ENCODE data around the gene STIM2.
"Not testable (repeated sequence)": the region's sequence is repeated elsewhere in the genome, so short reads cannot be mapped to it uniquely, and the experiment has no call there.

Gene STIM2

DNA sequence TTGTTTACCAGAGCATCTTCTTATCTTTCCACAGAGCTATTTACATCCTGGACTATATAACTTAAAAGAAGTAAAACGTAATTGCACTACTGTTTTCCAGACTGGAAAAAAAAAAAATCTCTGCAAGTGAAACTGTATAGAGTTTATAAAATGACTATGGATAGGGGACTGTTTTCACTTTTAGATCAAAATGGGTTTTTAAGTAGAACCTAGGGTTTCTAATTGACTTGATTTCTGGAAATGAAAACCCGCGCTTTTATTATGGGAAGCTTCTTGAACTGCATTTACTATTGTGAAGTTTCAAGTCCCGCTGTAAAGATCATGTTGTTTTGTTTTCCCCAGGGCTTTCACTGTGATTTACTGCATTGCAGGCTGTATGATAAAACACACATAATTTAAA lies 162.7 kb downstream of the STIM2 start:
- Histone ChIP-seq H3K4me1 (ENCODE audit: control insufficient read depth, insufficient read depth, low read length) (no peaks in the 10 kb centered on the region), H3K27ac (ENCODE audit: low read length) (no peak overlapping the region), H3K36me3 (ENCODE audit: control insufficient read depth in 2 of 2, insufficient read depth in 2 of 2, low read length in 2 of 2) (peaks cover 3 to 4% of the 10 kb centered on the region in 2 donors), H3K27me3 (ENCODE audit: control insufficient read depth in 1 of 2, insufficient read depth in 2 of 2, low read length in 2 of 2) (no peaks in the 10 kb centered on the region), H3K9ac (ENCODE audit: low read length in 2 of 2) (no peak overlapping the region), H3K9me3 (ENCODE audit: control insufficient read depth in 2 of 2, low read length in 2 of 2) (no peaks in the 10 kb centered on the region), H3K4me3 (ENCODE audit: low read length in 2 of 2) (no peak overlapping the region)

DNA sequence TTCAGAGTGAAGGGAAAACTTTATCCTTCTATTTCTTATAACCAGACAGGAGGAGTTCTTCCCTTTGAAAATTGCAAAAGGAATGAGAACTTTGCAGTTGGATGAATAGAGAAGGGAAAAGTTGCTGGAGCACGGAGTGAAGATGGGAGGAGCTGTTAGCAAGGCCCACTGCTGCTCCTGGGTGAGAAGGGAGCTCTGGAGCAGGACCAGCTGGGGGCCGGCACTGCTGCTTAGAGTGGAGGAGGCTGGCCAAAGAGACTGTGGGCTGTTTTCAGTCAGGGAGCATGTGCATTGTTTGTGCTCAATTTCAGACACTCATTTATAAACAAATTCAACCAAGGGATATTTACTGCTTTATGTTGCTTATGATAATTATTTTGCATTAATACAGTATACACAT lies 164.2 kb downstream of the STIM2 start:
- H3K9ac ChIP-seq (ENCODE audit: low read length in 2 of 2), result no peak overlapping the region
- no peak overlapping the region for H3K4me3 ChIP-seq (ENCODE audit: low read length in 2 of 2)
- H3K36me3 ChIP-seq (ENCODE audit: control insufficient read depth in 2 of 2, insufficient read depth in 2 of 2, low read length in 2 of 2), result peaks cover 3 to 4% of the 10 kb centered on the region in 2 donors
- H3K27me3 ChIP-seq (ENCODE audit: control insufficient read depth in 1 of 2, insufficient read depth in 2 of 2, low read length in 2 of 2), result no peaks in the 10 kb centered on the region
- no peaks in the 10 kb centered on the region for H3K9me3 ChIP-seq (ENCODE audit: control insufficient read depth in 2 of 2, low read length in 2 of 2)
- no peak overlapping the region for H3K27ac ChIP-seq (ENCODE audit: low read length)
- no peaks in the 10 kb centered on the region for H3K4me1 ChIP-seq (ENCODE audit: control insufficient read depth, insufficient read depth, low read length)

DNA sequence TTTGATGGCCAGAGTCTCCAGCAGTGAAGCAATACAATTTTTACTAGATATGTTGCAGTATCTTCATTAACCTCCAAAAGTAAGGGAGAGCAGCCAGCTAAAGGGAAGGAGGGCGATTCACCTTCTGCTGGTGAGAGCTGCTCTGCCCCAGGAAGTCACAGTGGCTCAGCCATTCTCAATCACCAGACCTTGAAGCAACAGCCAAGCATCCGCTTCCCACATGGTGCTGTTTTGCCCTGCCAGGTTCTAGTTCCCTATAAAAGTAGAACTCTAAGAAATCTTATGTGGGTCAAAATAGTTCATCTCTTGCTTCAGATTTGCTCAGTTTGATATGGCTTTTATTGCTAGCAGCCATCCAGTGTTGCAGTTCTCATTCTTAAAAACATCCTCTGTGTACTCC lies 166.8 kb downstream of the STIM2 start:
- Histone ChIP-seq H3K9me3 (ENCODE audit: control insufficient read depth in 2 of 2, low read length in 2 of 2) (no peaks in the 10 kb centered on the region), H3K4me3 (ENCODE audit: low read length in 2 of 2) (no peak overlapping the region), H3K36me3 (ENCODE audit: control insufficient read depth in 2 of 2, insufficient read depth in 2 of 2, low read length in 2 of 2) (peaks cover 2 to 3% of the 10 kb centered on the region in 2 donors), H3K9ac (ENCODE audit: low read length in 2 of 2) (no peak overlapping the region), H3K27ac (ENCODE audit: low read length) (no peak overlapping the region), H3K27me3 (ENCODE audit: control insufficient read depth in 1 of 2, insufficient read depth in 2 of 2, low read length in 2 of 2) (no peaks in the 10 kb centered on the region), H3K4me1 (ENCODE audit: control insufficient read depth, insufficient read depth, low read length) (no peaks in the 10 kb centered on the region)

DNA sequence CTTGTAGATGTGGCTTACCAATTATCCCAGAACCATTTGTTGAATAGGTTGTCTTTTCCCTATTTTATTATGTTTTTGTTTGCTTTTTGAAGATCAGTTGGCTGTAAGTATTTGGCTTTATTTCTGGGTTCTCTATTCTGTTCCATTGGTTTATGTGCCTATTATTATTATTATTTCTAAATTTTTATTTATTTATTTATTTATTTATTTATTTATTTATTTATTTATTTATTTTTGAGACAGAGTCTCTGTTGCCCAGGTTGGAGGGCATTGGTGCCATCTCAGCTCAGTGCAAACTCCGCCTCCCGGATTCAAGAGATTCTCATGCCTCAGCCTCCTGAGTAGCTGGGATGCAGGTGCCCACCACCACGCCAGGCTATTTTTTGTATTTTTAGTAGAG lies 174.5 kb downstream of the STIM2 start:
- not testable (repeated sequence) for H3K9ac ChIP-seq (ENCODE audit: low read length in 2 of 2); H3K36me3 ChIP-seq (ENCODE audit: control insufficient read depth in 2 of 2, insufficient read depth in 2 of 2, low read length in 2 of 2); H3K4me1 ChIP-seq (ENCODE audit: control insufficient read depth, insufficient read depth, low read length); H3K27me3 ChIP-seq (ENCODE audit: control insufficient read depth in 1 of 2, insufficient read depth in 2 of 2, low read length in 2 of 2); H3K27ac ChIP-seq (ENCODE audit: low read length); H3K4me3 ChIP-seq (ENCODE audit: low read length in 2 of 2); H3K9me3 ChIP-seq (ENCODE audit: control insufficient read depth in 2 of 2, low read length in 2 of 2)

DNA sequence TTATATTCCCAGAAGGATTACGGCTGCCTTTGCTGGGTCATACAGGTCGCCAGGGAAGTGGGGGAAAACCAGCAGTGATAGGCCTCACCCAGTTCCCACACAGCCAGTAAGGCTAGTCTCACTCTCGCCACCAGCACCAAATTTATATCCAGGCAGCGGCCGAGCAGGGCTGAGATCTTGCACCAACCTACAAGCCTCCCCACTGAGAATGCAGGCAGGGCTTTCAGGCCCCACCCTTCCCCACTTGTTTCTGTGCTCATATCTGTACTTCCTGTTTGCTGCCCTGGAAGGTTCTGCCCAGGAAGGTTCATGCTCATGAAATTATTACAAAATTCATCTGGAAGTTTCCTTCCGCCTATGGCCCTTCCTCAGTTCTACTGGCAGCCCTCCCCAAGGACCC lies 179.7 kb downstream of the STIM2 start:
- no peaks in the 10 kb centered on the region for H3K36me3 ChIP-seq (ENCODE audit: control insufficient read depth in 2 of 2, insufficient read depth in 2 of 2, low read length in 2 of 2)
- H3K27ac ChIP-seq (ENCODE audit: low read length), result no peak overlapping the region
- no peak overlapping the region for H3K4me3 ChIP-seq (ENCODE audit: low read length in 2 of 2)
- H3K9me3 ChIP-seq (ENCODE audit: control insufficient read depth in 2 of 2, low read length in 2 of 2), result peaks cover 0 to 4% of the 10 kb centered on the region in 2 donors
- H3K27me3 ChIP-seq (ENCODE audit: control insufficient read depth in 1 of 2, insufficient read depth in 2 of 2, low read length in 2 of 2), result peaks cover 0 to 2% of the 10 kb centered on the region in 2 donors
- no peak overlapping the region for H3K9ac ChIP-seq (ENCODE audit: low read length in 2 of 2)
- H3K4me1 ChIP-seq (ENCODE audit: control insufficient read depth, insufficient read depth, low read length), result no peaks in the 10 kb centered on the region

DNA sequence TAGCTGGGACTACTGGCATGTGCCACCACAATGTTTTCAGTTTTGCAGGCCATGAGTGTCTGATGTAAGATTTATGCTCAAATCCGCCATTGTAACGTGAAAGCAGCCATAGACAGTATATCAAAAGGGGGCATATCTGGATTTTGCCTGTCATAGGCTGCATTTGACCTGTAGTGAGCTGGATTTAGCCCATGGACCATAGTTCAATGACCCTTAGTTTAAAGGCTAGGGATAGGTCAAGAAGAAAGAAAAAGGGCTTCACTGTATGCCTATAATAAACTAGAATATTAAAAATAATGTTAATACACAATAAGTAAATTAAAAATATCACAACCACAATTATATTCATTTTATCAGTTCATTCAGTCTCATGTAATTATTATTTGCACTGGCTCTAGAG lies 181.8 kb downstream of the STIM2 start:
- no peak overlapping the region for H3K4me3 ChIP-seq (ENCODE audit: low read length in 2 of 2)
- peaks cover 0 to 4% of the 10 kb centered on the region in 2 donors for H3K9me3 ChIP-seq (ENCODE audit: control insufficient read depth in 2 of 2, low read length in 2 of 2)
- no peaks in the 10 kb centered on the region for H3K4me1 ChIP-seq (ENCODE audit: control insufficient read depth, insufficient read depth, low read length)
- H3K27me3 ChIP-seq (ENCODE audit: control insufficient read depth in 1 of 2, insufficient read depth in 2 of 2, low read length in 2 of 2), result peaks cover 0 to 2% of the 10 kb centered on the region in 2 donors
- H3K36me3 ChIP-seq (ENCODE audit: control insufficient read depth in 2 of 2, insufficient read depth in 2 of 2, low read length in 2 of 2), result no peaks in the 10 kb centered on the region
- H3K27ac ChIP-seq (ENCODE audit: low read length), result no peak overlapping the region
- H3K9ac ChIP-seq (ENCODE audit: low read length in 2 of 2), result no peak overlapping the region

DNA sequence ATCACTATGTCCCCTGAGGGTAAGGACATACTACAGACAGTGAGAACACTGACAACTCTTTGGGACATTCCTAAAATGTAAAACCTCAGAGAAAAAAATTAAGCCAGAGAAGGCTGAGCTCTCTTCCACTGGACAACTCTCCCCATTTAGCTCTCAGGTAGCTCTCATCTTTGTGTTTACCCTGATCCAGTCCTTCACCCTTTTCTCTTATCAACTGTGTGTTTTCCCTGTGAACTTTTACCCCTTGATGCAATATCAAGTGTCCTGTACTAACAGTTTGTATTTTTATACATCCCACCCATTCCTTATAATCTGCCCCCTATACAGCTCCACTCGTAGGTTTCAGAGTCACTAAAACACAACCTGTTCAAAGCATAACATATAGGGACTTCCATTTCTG lies 182.6 kb downstream of the STIM2 start:
- Histone ChIP-seq H3K27ac (ENCODE audit: low read length) (no peak overlapping the region), H3K36me3 (ENCODE audit: control insufficient read depth in 2 of 2, insufficient read depth in 2 of 2, low read length in 2 of 2) (no peaks in the 10 kb centered on the region), H3K4me1 (ENCODE audit: control insufficient read depth, insufficient read depth, low read length) (no peaks in the 10 kb centered on the region), H3K4me3 (ENCODE audit: low read length in 2 of 2) (no peak overlapping the region), H3K9me3 (ENCODE audit: control insufficient read depth in 2 of 2, low read length in 2 of 2) (peaks cover 0 to 4% of the 10 kb centered on the region in 2 donors), H3K27me3 (ENCODE audit: control insufficient read depth in 1 of 2, insufficient read depth in 2 of 2, low read length in 2 of 2) (peaks cover 0 to 2% of the 10 kb centered on the region in 2 donors), H3K9ac (ENCODE audit: low read length in 2 of 2) (no peak overlapping the region)

DNA sequence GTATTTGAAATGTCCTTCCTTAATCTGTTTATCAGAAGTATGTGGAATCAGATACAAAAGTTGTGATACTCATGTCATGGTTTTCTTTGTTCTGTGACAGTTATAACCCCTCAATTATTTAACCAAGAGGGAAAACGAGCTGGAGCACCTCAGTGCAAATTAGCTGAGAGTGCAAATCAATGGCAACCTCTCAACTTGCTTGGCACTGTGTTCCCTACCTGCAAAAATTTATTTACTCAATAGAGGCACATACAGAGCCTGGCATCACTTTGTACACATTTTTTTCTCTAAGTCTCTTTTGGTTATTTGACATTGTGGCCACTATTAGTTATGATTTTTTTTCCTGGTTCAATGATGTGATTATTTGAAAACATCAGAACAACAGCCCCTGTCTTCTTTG lies 186.2 kb downstream of the STIM2 start:
- no peaks in the 10 kb centered on the region for H3K36me3 ChIP-seq (ENCODE audit: control insufficient read depth in 2 of 2, insufficient read depth in 2 of 2, low read length in 2 of 2)
- peaks cover 0 to 4% of the 10 kb centered on the region in 2 donors for H3K9me3 ChIP-seq (ENCODE audit: control insufficient read depth in 2 of 2, low read length in 2 of 2)
- H3K4me1 ChIP-seq (ENCODE audit: control insufficient read depth, insufficient read depth, low read length), result no peaks in the 10 kb centered on the region
- no peak overlapping the region for H3K4me3 ChIP-seq (ENCODE audit: low read length in 2 of 2)
- H3K27me3 ChIP-seq (ENCODE audit: control insufficient read depth in 1 of 2, insufficient read depth in 2 of 2, low read length in 2 of 2), result peaks cover 3 to 7% of the 10 kb centered on the region in 2 donors
- no peak overlapping the region for H3K27ac ChIP-seq (ENCODE audit: low read length)
- H3K9ac ChIP-seq (ENCODE audit: low read length in 2 of 2), result no peak overlapping the region

DNA sequence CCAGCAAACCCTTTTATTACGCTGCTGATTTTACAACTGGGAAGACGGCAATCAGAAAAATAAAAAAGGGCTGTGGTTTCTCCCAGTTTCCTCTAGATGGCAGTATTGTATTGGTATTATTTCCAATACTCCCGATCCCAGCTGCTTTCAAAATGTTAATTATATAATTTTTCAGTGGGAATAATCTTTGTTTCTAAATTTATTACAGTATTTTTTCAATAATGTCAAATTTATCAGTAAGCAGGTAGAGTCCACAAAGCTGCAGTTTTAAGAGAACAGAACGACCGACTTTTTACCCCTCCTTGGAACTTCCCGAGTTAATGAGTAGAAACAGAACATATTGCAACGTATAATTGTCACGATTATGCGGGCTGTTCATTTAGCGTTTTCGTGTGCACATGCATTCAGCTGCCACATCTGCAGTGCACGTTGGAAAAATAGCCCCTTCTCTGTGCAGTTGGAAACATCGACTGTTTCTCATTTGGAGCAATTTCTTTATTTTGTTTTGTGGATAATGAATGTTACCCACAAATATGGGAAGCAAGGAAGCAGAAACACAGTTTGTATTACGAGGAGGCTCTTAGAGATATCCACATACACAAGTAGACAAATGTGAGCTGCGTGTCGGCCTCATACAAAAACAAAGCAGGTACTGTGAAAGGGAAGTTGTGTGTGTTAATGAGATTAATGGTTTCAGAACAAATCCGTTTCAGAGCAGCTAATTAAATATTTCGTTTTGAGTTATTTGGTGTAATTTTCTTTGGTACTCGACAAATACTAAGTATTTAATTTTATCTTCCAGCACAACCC lies 188.0 kb downstream of the STIM2 start:
- Histone ChIP-seq H3K27ac (ENCODE audit: low read length) (no peak overlapping the region), H3K4me3 (ENCODE audit: low read length in 2 of 2) (peak overlapping the region; percentile 69 to 77), H3K9me3 (ENCODE audit: control insufficient read depth in 2 of 2, low read length in 2 of 2) (peaks cover 0 to 3% of the 10 kb centered on the region in 2 donors), H3K9ac (ENCODE audit: low read length in 2 of 2) (peak overlapping the region in 1 of 2 donors; percentile 18), H3K27me3 (ENCODE audit: control insufficient read depth in 1 of 2, insufficient read depth in 2 of 2, low read length in 2 of 2) (peaks cover 3 to 8% of the 10 kb centered on the region in 2 donors), H3K36me3 (ENCODE audit: control insufficient read depth in 2 of 2, insufficient read depth in 2 of 2, low read length in 2 of 2) (no peaks in the 10 kb centered on the region), H3K4me1 (ENCODE audit: control insufficient read depth, insufficient read depth, low read length) (no peaks in the 10 kb centered on the region)

DNA sequence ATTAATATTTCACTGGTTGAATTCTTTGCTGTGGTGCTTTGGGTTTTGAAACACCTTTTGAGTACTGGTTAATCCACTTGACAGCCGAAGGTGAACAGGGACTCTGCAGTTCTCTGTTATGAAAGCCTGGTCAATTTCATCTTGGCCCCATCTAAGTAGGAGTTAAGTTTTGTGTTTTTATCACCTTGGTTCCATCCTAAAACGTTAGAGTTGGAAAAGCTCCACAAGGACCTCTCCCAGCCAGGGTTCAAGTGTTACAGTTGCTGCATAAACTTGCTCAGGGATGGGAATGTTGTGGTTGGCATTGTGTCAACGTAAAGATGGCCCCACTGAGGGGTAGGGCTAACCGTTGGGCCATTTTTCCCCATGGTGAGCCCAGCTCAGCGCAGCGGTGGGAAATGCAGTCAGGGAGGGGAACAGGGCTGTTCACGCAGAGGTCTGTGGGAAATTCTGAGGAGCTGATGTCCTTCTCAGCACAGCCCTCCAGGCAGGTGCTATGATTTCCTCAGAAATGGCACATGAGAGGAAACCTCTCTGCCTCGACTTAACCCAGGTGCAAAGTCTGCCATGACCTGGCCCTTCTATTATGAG lies 188.7 kb downstream of the STIM2 start:
- H3K27ac ChIP-seq (ENCODE audit: low read length), result no peak overlapping the region
- H3K4me1 ChIP-seq (ENCODE audit: control insufficient read depth, insufficient read depth, low read length), result no peaks in the 10 kb centered on the region
- no peak overlapping the region for H3K4me3 ChIP-seq (ENCODE audit: low read length in 2 of 2)
- H3K27me3 ChIP-seq (ENCODE audit: control insufficient read depth in 1 of 2, insufficient read depth in 2 of 2, low read length in 2 of 2), result peaks cover 3 to 8% of the 10 kb centered on the region in 2 donors
- H3K9ac ChIP-seq (ENCODE audit: low read length in 2 of 2), result no peak overlapping the region
- no peaks in the 10 kb centered on the region for H3K36me3 ChIP-seq (ENCODE audit: control insufficient read depth in 2 of 2, insufficient read depth in 2 of 2, low read length in 2 of 2)
- H3K9me3 ChIP-seq (ENCODE audit: control insufficient read depth in 2 of 2, low read length in 2 of 2), result no peaks in the 10 kb centered on the region

DNA sequence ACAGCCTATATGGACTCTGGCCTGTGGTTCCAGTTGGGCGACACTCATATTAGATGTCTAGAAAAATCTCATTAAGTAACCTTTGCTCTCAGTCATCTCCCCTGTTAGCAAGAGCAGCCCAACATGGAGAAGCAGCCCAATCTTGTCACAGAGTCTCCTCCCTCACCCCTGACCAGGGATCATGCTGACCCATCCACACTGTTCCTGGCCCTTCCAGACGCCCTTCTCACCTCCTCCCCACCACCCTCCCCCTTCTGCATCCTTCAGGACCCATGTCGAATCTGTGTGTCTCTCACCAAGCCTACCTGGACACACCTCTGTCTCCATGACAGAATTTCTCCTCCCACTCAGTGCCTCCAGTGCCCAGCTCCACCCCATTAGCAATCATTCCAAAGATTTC lies 190.1 kb downstream of the STIM2 start:
- Histone ChIP-seq H3K4me3 (ENCODE audit: low read length in 2 of 2) (no peak overlapping the region), H3K9ac (ENCODE audit: low read length in 2 of 2) (no peak overlapping the region), H3K27ac (ENCODE audit: low read length) (no peak overlapping the region), H3K4me1 (ENCODE audit: control insufficient read depth, insufficient read depth, low read length) (no peaks in the 10 kb centered on the region), H3K27me3 (ENCODE audit: control insufficient read depth in 1 of 2, insufficient read depth in 2 of 2, low read length in 2 of 2) (peaks cover 3 to 13% of the 10 kb centered on the region in 2 donors), H3K36me3 (ENCODE audit: control insufficient read depth in 2 of 2, insufficient read depth in 2 of 2, low read length in 2 of 2) (no peaks in the 10 kb centered on the region), H3K9me3 (ENCODE audit: control insufficient read depth in 2 of 2, low read length in 2 of 2) (no peaks in the 10 kb centered on the region)

All from stomach smooth muscle (tissue), 2 donors.